Measurements from ENCODE around the gene TOR4A. TPM values are rescaled to one million over a fixed set of nuclear protein-coding genes. Genes with fewer than 3 reads are reported as not detected.

The TOR4A gene
- total RNA-seq, 2 experiments from 2014 or later = 11.7 to 22.3 TPM

GRCh38 chr9:137231372-137232039 lies 46.0 kb upstream of the TOR4A start:
- ChIA-PET CTCF (ENCODE audit: unreplicated experiment) (interaction anchor here (0.5 kb wide), 1 partner anchor 164 kb away, joined by 4 read pairs; no protein-coding TSS in a partner anchor), POLR2A (no interaction called here)
- Histone ChIP-seq H3K4me1 (ENCODE audit: insufficient read depth, low read length, poor library complexity, severe bottlenecking) (peaks cover 25% of the 10 kb centered on the region), H3K27ac (ENCODE audit: low read depth, low read length, poor library complexity, severe bottlenecking) (no peak overlapping the region), H3K9me3 (ENCODE audit: low read length) (no peaks in the 10 kb centered on the region), H3K36me3 (ENCODE audit: insufficient read depth, low read length) (no peaks in the 10 kb centered on the region), H2AFZ (ENCODE audit: low read length) (no peak overlapping the region), H3K4me2 (ENCODE audit: low read length) (no peak overlapping the region), H4K20me1 (ENCODE audit: insufficient read depth, low read length) (no peaks in the 10 kb centered on the region), H3K9me2 (ENCODE audit: insufficient read depth, low read length) (no peaks in the 10 kb centered on the region), H3K4me3 (ENCODE audit: low read depth, low read length, poor library complexity, severe bottlenecking) (no peak overlapping the region), H3K79me2 (ENCODE audit: insufficient read depth, low read depth, low read length) (no peaks in the 10 kb centered on the region)
- TF ChIP-seq CTCF (conservative IDR thresholded peaks at IDR 0.05; ENCODE audit: low read length) (no peak), EZH2phosphoT487 (IDR thresholded peaks at IDR 0.05; ENCODE audit: borderline replicate concordance, low read depth, low read length) (no peak)
- intact Hi-C loops (cut with micrococcal nuclease; ENCODE audit: unreplicated experiment) = no loop called here
- BruUV-seq (replicated peaks) = no TSS peak
- DNase-seq (ENCODE audit: low spot score) = no peak

- Histone ChIP-seq H3K79me2 (ENCODE audit: insufficient read depth, low read depth, low read length) (no peaks in the 10 kb centered on the region), H3K9me2 (ENCODE audit: insufficient read depth, low read length) (no peaks in the 10 kb centered on the region), H2AFZ (ENCODE audit: low read length) (no peak overlapping the region), H3K9me3 (ENCODE audit: low read length) (no peaks in the 10 kb centered on the region), H3K4me2 (ENCODE audit: low read length) (no peak overlapping the region), H4K20me1 (ENCODE audit: insufficient read depth, low read length) (no peaks in the 10 kb centered on the region), H3K27ac (ENCODE audit: low read depth, low read length, poor library complexity, severe bottlenecking) (no peak overlapping the region), H3K4me1 (ENCODE audit: insufficient read depth, low read length, poor library complexity, severe bottlenecking) (peaks cover 31% of the 10 kb centered on the region), H3K4me3 (ENCODE audit: low read depth, low read length, poor library complexity, severe bottlenecking) (no peak overlapping the region), H3K36me3 (ENCODE audit: insufficient read depth, low read length) (no peaks in the 10 kb centered on the region)
- no peak for DNase-seq (ENCODE audit: low spot score)
- TF ChIP-seq EZH2phosphoT487 (IDR thresholded peaks at IDR 0.05; ENCODE audit: borderline replicate concordance, low read depth, low read length) (no peak), CTCF (conservative IDR thresholded peaks at IDR 0.05; ENCODE audit: low read length) (no peak)
- ChIA-PET CTCF (ENCODE audit: unreplicated experiment) (no interaction called here), POLR2A (no interaction called here)
- intact Hi-C loops (cut with micrococcal nuclease; ENCODE audit: unreplicated experiment) = no loop called here
- BruUV-seq (replicated peaks) = no TSS peak
These were observed 45.4 kb upstream of the TOR4A start for GRCh38 chr9:137232101-137232500.

GRCh38 chr9:137232510-137232909 lies 45.0 kb upstream of the TOR4A start:
- TF ChIP-seq CTCF (conservative IDR thresholded peaks at IDR 0.05; ENCODE audit: low read length) (no peak), EZH2phosphoT487 (IDR thresholded peaks at IDR 0.05; ENCODE audit: borderline replicate concordance, low read depth, low read length) (no peak)
- POLR2A ChIA-PET = no interaction called here
- Histone ChIP-seq H3K4me1 (ENCODE audit: insufficient read depth, low read length, poor library complexity, severe bottlenecking) (peaks cover 32% of the 10 kb centered on the region), H3K4me3 (ENCODE audit: low read depth, low read length, poor library complexity, severe bottlenecking) (no peak overlapping the region), H3K4me2 (ENCODE audit: low read length) (no peak overlapping the region), H3K36me3 (ENCODE audit: insufficient read depth, low read length) (no peaks in the 10 kb centered on the region), H3K79me2 (ENCODE audit: insufficient read depth, low read depth, low read length) (no peaks in the 10 kb centered on the region), H2AFZ (ENCODE audit: low read length) (no peak overlapping the region), H3K9me2 (ENCODE audit: insufficient read depth, low read length) (no peaks in the 10 kb centered on the region), H3K9me3 (ENCODE audit: low read length) (no peaks in the 10 kb centered on the region), H3K27ac (ENCODE audit: low read depth, low read length, poor library complexity, severe bottlenecking) (no peak overlapping the region), H4K20me1 (ENCODE audit: insufficient read depth, low read length) (no peaks in the 10 kb centered on the region)
- no TSS peak for BruUV-seq (replicated peaks)
- no peak for DNase-seq (ENCODE audit: low spot score)
- intact Hi-C loops (cut with micrococcal nuclease; ENCODE audit: unreplicated experiment) = no loop called here
- CTCF ChIA-PET (ENCODE audit: unreplicated experiment) = no interaction called here
